Uterus (tissue), 4 donors: ENCODE data around the gene PRKD3. TPM values are rescaled to one million over a fixed set of nuclear protein-coding genes. Genes with fewer than 3 reads are reported as not detected.

Source experiments
- DNase-seq, 2 donors: peaks; one replicate each; pipeline ENCODE4 v3.0.0-alpha.2; 2019 to 2020
- H3K27ac ChIP-seq, 2 donors: fragments of 200-600 bp; sonication (generic); 1 replicate in 1 of 2; 2 replicates in 1 of 2; pipeline ENCODE4 v1.5.1; 2016 to 2018
- H3K27me3 ChIP-seq, 2 donors: fragments of 200-600 bp; sonication (generic); one replicate each; pipeline ENCODE4 v1.5.1; 2018 to 2019; ENCODE audit warnings: control low read depth in 1 of 2
- H3K36me3 ChIP-seq, 2 donors: fragments of 200-600 bp; sonication (generic); one replicate each; pipeline ENCODE4 v1.5.1; 2019; ENCODE audit warnings: control low read depth in 1 of 2
- H3K4me1 ChIP-seq, 2 donors: fragments of 200-600 bp; sonication (generic); one replicate each; pipeline ENCODE4 v1.5.1; 2018 to 2019; ENCODE audit warnings: control low read depth in 1 of 2
- H3K4me3 ChIP-seq, 2 donors: fragments of 200-600 bp; sonication (generic); 1 replicate in 1 of 2; 2 replicates in 1 of 2; pipeline ENCODE4 v1.5.1; 2018 to 2019; ENCODE audit warnings: mild to moderate bottlenecking in 1 of 2
- H3K9me3 ChIP-seq, 2 donors: fragments of 200-600 bp; sonication (generic); one replicate each; pipeline ENCODE4 v1.5.1; 2019; ENCODE audit warnings: control low read depth in 1 of 2
- POLR2A ChIP-seq, 2 donors: fragments of 450-650 bp; IDR thresholded peaks; one replicate each; pipeline ENCODE4 v1.6.1; 2016; ENCODE audit warnings: antibody characterized with exemption in 2 of 2, mild to moderate bottlenecking in 1 of 2, moderate library complexity in 1 of 2
- intact Hi-C: fragments of 100-400 bp; cut with DNase I; formaldehyde crosslinking; loops from one replicate; pipeline ENCODE4 v1.15.1; 2023; ENCODE audit warnings: low total_unique reads
- total RNA-seq, 4 donors: library from RNA; depleted of rRNA in 3 of 4; stranded (reverse); fragments of >200 nt in 3 of 4; gene quantifications; one replicate each; pipeline versions ENCODE4 v1.1.0 to v1.2.4, GENCODE V29; 2014 to 2023
- TF ChIP-seq, protein P1 (sequence below), 4 experiments: fragments of 200-600 bp in 2 of 4; fragments of 450-650 bp in 2 of 4; sonication (generic) in 2 of 4; IDR thresholded peaks; one replicate each; pipeline ENCODE4 v1.5.1; 2016 to 2019; ENCODE audit warnings: antibody characterized with exemption in 4 of 4, mild to moderate bottlenecking in 2 of 4, moderate library complexity in 1 of 4
- donor health status: DM: yes; HTN: yes; CAD: no.

The PRKD3 gene
- total RNA-seq, 4 donors from 2014 or later = 53.8 to 128 (median 57.7) TPM

DNA sequence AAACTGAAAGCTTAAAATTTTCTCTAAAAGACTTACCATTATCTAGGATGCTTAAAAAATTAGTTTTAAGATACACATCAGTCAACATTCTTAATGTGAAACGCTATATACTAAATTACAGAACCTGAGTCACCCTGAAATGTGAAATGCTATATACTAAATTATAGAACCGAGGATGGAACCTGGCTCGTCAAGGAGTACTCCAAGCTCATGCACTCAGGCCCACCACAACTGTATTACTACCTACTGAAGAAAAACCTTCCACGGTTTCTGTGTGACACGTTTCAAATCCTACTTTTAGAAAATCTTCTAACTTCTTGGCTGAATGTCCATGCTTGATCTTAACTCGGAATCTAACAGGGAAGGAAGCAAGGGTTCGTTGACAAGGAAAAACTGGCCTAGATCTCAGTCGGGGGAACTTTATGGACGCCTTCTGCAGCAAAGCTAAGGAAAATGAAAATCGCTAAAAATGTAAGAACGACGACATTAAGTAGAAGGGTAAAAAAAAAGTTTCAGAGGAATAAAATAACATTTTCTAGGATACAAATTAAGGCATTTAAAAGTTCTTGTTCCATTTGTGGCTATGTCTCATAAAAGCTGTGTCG lies 1.4 kb downstream of the PRKD3 start:
- H3K27ac ChIP-seq = peak overlapping the region; percentile 91 to 97
- no peak for DNase-seq
- no peaks in the 10 kb centered on the region for H3K9me3 ChIP-seq
- intact Hi-C loops = no loop called here
- H3K4me1 ChIP-seq = peaks cover 0 to 6% of the 10 kb centered on the region in 2 donors
- TF ChIP-seq, protein P1, sequence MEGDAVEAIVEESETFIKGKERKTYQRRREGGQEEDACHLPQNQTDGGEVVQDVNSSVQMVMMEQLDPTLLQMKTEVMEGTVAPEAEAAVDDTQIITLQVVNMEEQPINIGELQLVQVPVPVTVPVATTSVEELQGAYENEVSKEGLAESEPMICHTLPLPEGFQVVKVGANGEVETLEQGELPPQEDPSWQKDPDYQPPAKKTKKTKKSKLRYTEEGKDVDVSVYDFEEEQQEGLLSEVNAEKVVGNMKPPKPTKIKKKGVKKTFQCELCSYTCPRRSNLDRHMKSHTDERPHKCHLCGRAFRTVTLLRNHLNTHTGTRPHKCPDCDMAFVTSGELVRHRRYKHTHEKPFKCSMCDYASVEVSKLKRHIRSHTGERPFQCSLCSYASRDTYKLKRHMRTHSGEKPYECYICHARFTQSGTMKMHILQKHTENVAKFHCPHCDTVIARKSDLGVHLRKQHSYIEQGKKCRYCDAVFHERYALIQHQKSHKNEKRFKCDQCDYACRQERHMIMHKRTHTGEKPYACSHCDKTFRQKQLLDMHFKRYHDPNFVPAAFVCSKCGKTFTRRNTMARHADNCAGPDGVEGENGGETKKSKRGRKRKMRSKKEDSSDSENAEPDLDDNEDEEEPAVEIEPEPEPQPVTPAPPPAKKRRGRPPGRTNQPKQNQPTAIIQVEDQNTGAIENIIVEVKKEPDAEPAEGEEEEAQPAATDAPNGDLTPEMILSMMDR (IDR thresholded peaks at IDR 0.05) = no peak
- no peak for TF ChIP-seq POLR2A (IDR thresholded peaks at IDR 0.05)
- H3K4me3 ChIP-seq = peak overlapping the region; percentile 70 to 78
- no peaks in the 10 kb centered on the region for H3K27me3 ChIP-seq
- no peaks in the 10 kb centered on the region for H3K36me3 ChIP-seq

DNA sequence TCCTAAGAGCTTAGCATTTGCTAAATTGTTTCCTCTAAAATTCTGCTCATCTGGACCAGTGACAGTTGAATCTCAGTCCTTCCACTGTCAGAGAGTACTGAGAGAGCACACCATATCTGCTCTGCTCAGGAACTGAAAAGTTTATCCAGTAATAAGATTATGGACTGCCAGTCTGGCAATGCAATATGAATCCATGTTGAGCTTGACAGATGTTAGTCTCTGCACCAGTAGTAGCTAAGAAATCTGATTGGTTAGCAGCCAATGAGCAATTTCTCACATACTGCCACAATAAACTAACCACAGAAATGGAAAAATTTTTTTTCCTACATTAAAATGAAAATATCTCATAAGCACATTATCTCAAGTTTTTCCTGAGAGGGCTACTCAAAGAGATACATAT lies 2.3 kb downstream of the PRKD3 start:
- no peak for TF ChIP-seq POLR2A (IDR thresholded peaks at IDR 0.05)
- TF ChIP-seq, protein P1 (IDR thresholded peaks at IDR 0.05) = no peak
- no peaks in the 10 kb centered on the region for H3K36me3 ChIP-seq
- H3K27ac ChIP-seq = peak overlapping the region in 1 of 2 donors; percentile 97
- no peak overlapping the region for H3K4me3 ChIP-seq
- peaks cover 0 to 6% of the 10 kb centered on the region in 2 donors for H3K4me1 ChIP-seq
- H3K9me3 ChIP-seq = no peaks in the 10 kb centered on the region
- intact Hi-C loops = no loop called here
- no peaks in the 10 kb centered on the region for H3K27me3 ChIP-seq
- no peak for DNase-seq

DNA sequence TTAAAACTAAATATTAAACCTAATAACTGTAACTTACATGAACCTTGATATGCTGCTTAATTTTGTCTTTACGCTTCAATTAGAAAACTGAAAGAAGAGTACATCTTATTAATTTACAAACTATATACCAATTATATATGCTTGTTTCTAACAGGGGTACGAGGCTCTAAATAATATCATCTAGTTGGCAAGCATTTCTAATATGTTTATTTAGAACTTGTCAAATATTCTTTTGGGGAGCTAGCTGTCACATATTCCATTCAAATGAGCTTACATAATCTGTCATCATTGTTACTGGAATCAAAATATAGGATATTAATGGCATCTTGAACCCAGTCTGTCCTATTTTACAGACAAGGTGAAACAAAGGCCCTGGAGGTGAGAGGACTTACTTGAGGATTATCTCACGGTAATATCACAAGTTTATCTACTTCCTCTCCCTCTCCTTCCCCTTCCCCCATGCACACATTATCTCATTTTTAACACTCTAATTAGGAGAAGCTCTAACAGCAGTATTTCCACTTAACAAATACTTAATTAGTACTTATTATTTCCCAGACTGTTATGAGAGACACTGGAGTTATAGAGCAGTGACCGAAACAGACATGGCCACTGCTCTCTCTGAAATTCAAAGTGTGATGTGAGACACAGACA lies 3.5 kb downstream of the PRKD3 start:
- TF ChIP-seq, protein P1 (IDR thresholded peaks at IDR 0.05) = no peak
- no peak for TF ChIP-seq POLR2A (IDR thresholded peaks at IDR 0.05)
- DNase-seq = no peak
- intact Hi-C loops = no loop called here

DNA sequence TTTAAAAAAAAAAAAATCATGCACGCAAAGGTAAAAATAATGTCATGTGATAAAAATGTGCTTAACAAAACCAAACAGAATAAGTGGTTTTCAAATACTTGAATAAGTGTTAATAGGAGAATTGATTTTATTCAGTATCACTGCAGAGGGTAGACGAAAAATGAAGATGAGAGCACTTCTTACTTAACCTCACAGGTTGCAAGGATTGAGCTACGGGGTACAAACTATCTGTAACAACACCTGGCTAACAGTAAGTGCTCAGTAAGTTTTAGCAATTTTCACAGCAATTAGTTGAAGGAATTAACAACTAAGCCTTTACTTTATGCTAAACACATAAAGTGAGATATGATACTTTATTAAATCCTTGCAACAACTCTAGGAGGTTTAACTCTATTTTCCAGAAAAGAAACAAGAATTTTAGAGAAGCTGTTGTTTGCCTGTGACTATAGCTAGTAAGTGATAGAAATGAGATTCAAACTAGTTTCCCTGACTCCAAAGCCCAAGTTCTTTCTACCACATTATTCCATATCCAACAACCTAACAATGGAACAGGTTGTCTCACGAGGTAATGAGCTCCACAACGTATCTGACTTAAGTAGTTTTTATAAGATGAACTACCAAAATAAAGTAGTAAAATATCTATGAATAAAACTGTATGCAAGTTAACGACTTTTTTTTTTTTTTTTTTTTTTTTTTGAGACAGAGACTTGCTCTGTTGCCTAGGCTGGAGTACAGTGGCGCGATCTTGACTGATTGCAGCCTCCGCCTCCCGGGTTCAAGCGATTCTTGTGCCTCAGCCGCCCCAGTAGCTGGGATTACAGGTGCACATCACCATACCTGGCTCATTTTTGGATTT lies 4.7 kb downstream of the PRKD3 start:
- no peak for TF ChIP-seq POLR2A (IDR thresholded peaks at IDR 0.05)
- TF ChIP-seq, protein P1 (IDR thresholded peaks at IDR 0.05) = no peak
- no peaks in the 10 kb centered on the region for H3K27me3 ChIP-seq
- H3K27ac ChIP-seq = no peak overlapping the region
- peaks cover 0 to 6% of the 10 kb centered on the region in 2 donors for H3K4me1 ChIP-seq
- intact Hi-C loops = no loop called here
- no peaks in the 10 kb centered on the region for H3K9me3 ChIP-seq
- no peaks in the 10 kb centered on the region for H3K36me3 ChIP-seq
- no peak for DNase-seq
- H3K4me3 ChIP-seq = no peak overlapping the region

More for the DNA sequence above, 3.5 kb downstream of the PRKD3 start:
- Histone ChIP-seq H3K27me3 (no peaks in the 10 kb centered on the region), H3K36me3 (no peaks in the 10 kb centered on the region), H3K4me1 (peaks cover 0 to 6% of the 10 kb centered on the region in 2 donors), H3K4me3 (no peak overlapping the region), H3K27ac (no peak overlapping the region), H3K9me3 (no peaks in the 10 kb centered on the region)
